Endodermal cell (in vitro differentiated cells): Measurements from ENCODE around the gene OAS2. TPM values are rescaled to one million over a fixed set of nuclear protein-coding genes. Genes with fewer than 3 reads are reported as not detected.
"Not testable (repeated sequence)": the region's sequence is repeated elsewhere in the genome, so short reads cannot be mapped to it uniquely, and the experiment has no call there.

ENCODE experiments used
- DNase-seq: peaks from one replicate; pipeline ENCODE4 v3.0.0-alpha.2; 2017
- H3K27ac ChIP-seq: 2 replicates; pipeline ENCODE4 v1.5.1; 2013; ENCODE audit warnings: mild to moderate bottlenecking, low read depth, low read length, moderate library complexity
- H3K27me3 ChIP-seq: 2 replicates; pipeline ENCODE4 v1.6.1; 2013; ENCODE audit warnings: mild to moderate bottlenecking, low read length, moderate library complexity; ENCODE audit not compliant: insufficient read depth, control insufficient read depth, poor library complexity, severe bottlenecking
- H3K36me3 ChIP-seq: 2 replicates; pipeline ENCODE4 v1.7.0; 2013; ENCODE audit warnings: mild to moderate bottlenecking, low read length, moderate library complexity; ENCODE audit not compliant: control insufficient read depth, insufficient read depth
- H3K4me1 ChIP-seq: one replicate; pipeline ENCODE4 v1.7.0; 2013; ENCODE audit warnings: low read length; ENCODE audit not compliant: control insufficient read depth, insufficient read depth
- H3K4me3 ChIP-seq: 2 replicates; pipeline ENCODE4 v1.5.1; 2013; ENCODE audit warnings: mild to moderate bottlenecking, low read length, moderate library complexity
- H3K9ac ChIP-seq: 2 replicates; pipeline ENCODE4 v1.6.1; 2013; ENCODE audit warnings: mild to moderate bottlenecking, low read length, moderate library complexity; ENCODE audit not compliant: poor library complexity, severe bottlenecking; ENCODE audit errors: extremely low read depth
- H3K9me3 ChIP-seq: 2 replicates; pipeline ENCODE4 v1.6.1; 2013; ENCODE audit warnings: mild to moderate bottlenecking, low read length, moderate library complexity; ENCODE audit not compliant: control insufficient read depth
- H3K27ac Mint-ChIP-seq: 2 replicates; pipeline ENCODE4 v1.8.0; 2020; ENCODE audit warnings: mixed read lengths
- H3K27me3 Mint-ChIP-seq: 2 replicates; pipeline ENCODE4 v1.8.0; 2021; ENCODE audit warnings: mild to moderate bottlenecking, mixed read lengths; ENCODE audit not compliant: insufficient read depth
- H3K36me3 Mint-ChIP-seq: 2 replicates; pipeline ENCODE4 v1.8.0; 2020; ENCODE audit warnings: low read depth, mixed read lengths
- H3K4me1 Mint-ChIP-seq: 2 replicates; pipeline ENCODE4 v1.8.0; 2020; ENCODE audit warnings: mixed read lengths
- H3K4me3 Mint-ChIP-seq: 2 replicates; pipeline ENCODE4 v1.8.0; 2020; ENCODE audit warnings: mild to moderate bottlenecking, moderate library complexity, mixed read lengths
- H3K9me3 Mint-ChIP-seq: 2 replicates; pipeline ENCODE4 v1.8.0; 2020; ENCODE audit warnings: mild to moderate bottlenecking, mixed read lengths
- CTCF ChIP-seq: fragments of 200-600 bp; sonication (generic); conservative IDR thresholded peaks from 2 replicates; pipeline ENCODE4 v1.5.0; 2021; ENCODE audit warnings: antibody characterized with exemption, mild to moderate bottlenecking
- WGBS, 2 experiments: methylation state at CpG; one replicate each; pipeline versions ENCODE4 v1.1.5 to v1.1.7; 2013; ENCODE audit warnings: missing lambda C conversion rate in 2 of 2, mixed read lengths in 1 of 2; ENCODE audit not compliant: insufficient coverage in 1 of 2, insufficient read length in 1 of 2; 5-methylcytosine and 5-hydroxymethylcytosine counted together
- total RNA-seq, 2 donors: library from RNA; stranded (reverse); fragmentation: NEBNext Ultra II Directional in 1 of 2; extraction: Animal tissue kit (Norgen Biotek cat#: 25700) in 1 of 2; gene quantifications; 2 replicates in 1 of 2; 3 replicates in 1 of 2; pipeline ENCODE4 v1.2.1, GENCODE V29; 2021

OAS2 gene
- total RNA-seq, 2 donors from 2014 or later, result not detected

DNA sequence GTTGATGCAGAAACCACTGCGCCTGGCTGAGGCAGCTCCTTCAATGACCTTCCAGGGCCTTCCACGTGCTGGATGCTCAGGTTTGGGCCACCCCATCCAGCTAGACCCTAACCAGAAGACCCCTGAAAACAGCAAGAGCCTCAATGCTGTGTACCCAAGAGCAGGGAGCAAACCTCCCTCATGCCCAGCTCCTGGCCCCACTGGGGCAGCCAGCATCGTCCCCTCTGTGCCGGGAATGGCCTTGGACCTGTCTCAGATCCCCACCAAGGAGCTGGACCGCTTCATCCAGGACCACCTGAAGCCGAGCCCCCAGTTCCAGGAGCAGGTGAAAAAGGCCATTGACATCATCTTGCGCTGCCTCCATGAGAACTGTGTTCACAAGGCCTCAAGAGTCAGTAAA is 29.5 kb upstream of the OAS2 start:
- H3K27me3 Mint-ChIP-seq, result no peaks in the 10 kb centered on the region
- Histone ChIP-seq H3K4me1 (no peaks in the 10 kb centered on the region), H3K27me3 (no peaks in the 10 kb centered on the region), H3K36me3 (no peaks in the 10 kb centered on the region), H3K9me3 (no peaks in the 10 kb centered on the region), H3K27ac (no peak overlapping the region), H3K9ac (no peak overlapping the region), H3K4me3 (no peak overlapping the region)
- WGBS, 2 experiments, result 89 to 97% methylated on average over 5 to 7 of the region's 7 CpGs
- H3K4me1 Mint-ChIP-seq, result no peaks in the 10 kb centered on the region
- DNase-seq, result peak; percentile 37
- no peaks in the 10 kb centered on the region for H3K36me3 Mint-ChIP-seq
- no peak overlapping the region for H3K4me3 Mint-ChIP-seq
- no peak for TF ChIP-seq CTCF
- H3K9me3 Mint-ChIP-seq, result no peaks in the 10 kb centered on the region
- H3K27ac Mint-ChIP-seq, result no peak overlapping the region

- Histone ChIP-seq H3K9ac (no peak overlapping the region), H3K9me3 (no peaks in the 10 kb centered on the region), H3K27me3 (no peaks in the 10 kb centered on the region), H3K27ac (no peak overlapping the region), H3K4me1 (no peaks in the 10 kb centered on the region), H3K4me3 (no peak overlapping the region), H3K36me3 (no peaks in the 10 kb centered on the region)
- TF ChIP-seq CTCF, result no peak
- WGBS, 2 experiments, result 87 to 96% methylated on average over 9 to 11 of the region's 11 CpGs
- Mint-ChIP-seq H3K9me3 (no peaks in the 10 kb centered on the region), H3K4me3 (no peak overlapping the region), H3K4me1 (no peaks in the 10 kb centered on the region), H3K27me3 (peaks cover 7% of the 10 kb centered on the region), H3K27ac (no peak overlapping the region), H3K36me3 (no peaks in the 10 kb centered on the region)
- DNase-seq, result peak; percentile 41
Observed at GRCh38 chr12:112950701-112951100, 27.6 kb upstream of the OAS2 start.

DNA sequence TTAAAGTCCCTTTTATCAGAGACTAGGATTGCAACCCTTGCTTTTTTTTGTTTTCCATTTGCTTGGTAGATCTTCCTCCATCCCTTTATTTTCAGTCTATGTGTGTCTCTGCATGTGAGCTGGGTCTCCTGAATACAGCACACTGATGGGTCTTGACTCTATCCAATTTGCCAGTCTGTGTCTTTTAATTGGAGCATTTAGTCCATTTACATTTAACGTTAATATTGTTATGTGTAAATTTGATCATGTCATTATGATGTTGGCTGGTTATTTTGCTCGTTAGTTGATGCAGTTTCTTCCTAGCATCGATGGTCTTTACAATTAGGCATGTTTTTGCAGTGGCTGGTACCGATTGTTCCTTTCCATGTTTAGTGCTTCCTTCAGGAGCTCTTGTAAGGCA is 21.2 kb upstream of the OAS2 start:
- not testable (repeated sequence) for H3K4me3 Mint-ChIP-seq, H3K36me3 ChIP-seq, H3K27ac Mint-ChIP-seq, H3K9me3 ChIP-seq, H3K27ac ChIP-seq, DNase-seq, H3K36me3 Mint-ChIP-seq, H3K27me3 ChIP-seq, H3K4me1 ChIP-seq, H3K4me3 ChIP-seq, H3K4me1 Mint-ChIP-seq, H3K9ac ChIP-seq
- Mint-ChIP-seq H3K9me3 (peaks cover 35% of the 10 kb centered on the region), H3K27me3 (peaks cover 29% of the 10 kb centered on the region)
- WGBS, 2 experiments, result 96% methylated on average over 4 of the region's 4 CpGs; no CpG with 5 or more reads in 1 of the 2 experiments

DNA sequence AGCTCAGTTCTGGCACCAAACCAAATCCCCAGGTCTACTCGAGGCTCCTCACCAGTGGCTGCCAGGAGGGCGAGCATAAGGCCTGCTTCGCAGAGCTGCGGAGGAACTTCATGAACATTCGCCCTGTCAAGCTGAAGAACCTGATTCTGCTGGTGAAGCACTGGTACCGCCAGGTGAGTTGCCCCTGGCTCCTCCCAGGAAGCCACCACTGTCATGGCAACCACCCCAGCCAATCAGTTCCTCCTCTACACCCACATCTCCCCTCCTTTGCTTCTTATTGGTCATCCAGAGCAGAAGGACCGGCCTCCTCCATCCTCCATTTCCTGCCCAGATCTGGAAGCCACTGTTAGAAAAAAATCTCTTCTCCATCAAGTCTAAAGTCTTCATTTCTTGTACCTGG is 17.2 kb upstream of the OAS2 start:
- H3K36me3 Mint-ChIP-seq, result no peaks in the 10 kb centered on the region
- Histone ChIP-seq H3K36me3 (no peaks in the 10 kb centered on the region), H3K9ac (no peak overlapping the region), H3K4me3 (no peak overlapping the region), H3K27ac (no peak overlapping the region), H3K27me3 (peaks cover 4% of the 10 kb centered on the region), H3K9me3 (peaks cover 9% of the 10 kb centered on the region), H3K4me1 (no peaks in the 10 kb centered on the region)
- TF ChIP-seq CTCF, result no peak
- no peak overlapping the region for H3K27ac Mint-ChIP-seq
- peaks cover 35% of the 10 kb centered on the region for H3K9me3 Mint-ChIP-seq
- DNase-seq, result peak; percentile 52
- 78 to 79% methylated on average over 5 to 7 of the region's 7 CpGs for WGBS, 2 experiments
- no peak overlapping the region for H3K4me3 Mint-ChIP-seq
- H3K27me3 Mint-ChIP-seq, result peaks cover 24% of the 10 kb centered on the region
- H3K4me1 Mint-ChIP-seq, result no peaks in the 10 kb centered on the region
